ENCODE results near the gene MEG3. TPM values are rescaled to one million over a fixed set of nuclear protein-coding genes. Genes with fewer than 3 reads are reported as not detected.

The MEG3 gene
- polyA plus RNA-seq, 1 donor = 218 TPM

GRCh38 chr14:100864960-100865681, 39.2 kb downstream of the MEG3 start:
- no peak for DNase-seq

GRCh38 chr14:100865682-100866591, 40.0 kb downstream of the MEG3 start:
- no peak for DNase-seq

DNA sequence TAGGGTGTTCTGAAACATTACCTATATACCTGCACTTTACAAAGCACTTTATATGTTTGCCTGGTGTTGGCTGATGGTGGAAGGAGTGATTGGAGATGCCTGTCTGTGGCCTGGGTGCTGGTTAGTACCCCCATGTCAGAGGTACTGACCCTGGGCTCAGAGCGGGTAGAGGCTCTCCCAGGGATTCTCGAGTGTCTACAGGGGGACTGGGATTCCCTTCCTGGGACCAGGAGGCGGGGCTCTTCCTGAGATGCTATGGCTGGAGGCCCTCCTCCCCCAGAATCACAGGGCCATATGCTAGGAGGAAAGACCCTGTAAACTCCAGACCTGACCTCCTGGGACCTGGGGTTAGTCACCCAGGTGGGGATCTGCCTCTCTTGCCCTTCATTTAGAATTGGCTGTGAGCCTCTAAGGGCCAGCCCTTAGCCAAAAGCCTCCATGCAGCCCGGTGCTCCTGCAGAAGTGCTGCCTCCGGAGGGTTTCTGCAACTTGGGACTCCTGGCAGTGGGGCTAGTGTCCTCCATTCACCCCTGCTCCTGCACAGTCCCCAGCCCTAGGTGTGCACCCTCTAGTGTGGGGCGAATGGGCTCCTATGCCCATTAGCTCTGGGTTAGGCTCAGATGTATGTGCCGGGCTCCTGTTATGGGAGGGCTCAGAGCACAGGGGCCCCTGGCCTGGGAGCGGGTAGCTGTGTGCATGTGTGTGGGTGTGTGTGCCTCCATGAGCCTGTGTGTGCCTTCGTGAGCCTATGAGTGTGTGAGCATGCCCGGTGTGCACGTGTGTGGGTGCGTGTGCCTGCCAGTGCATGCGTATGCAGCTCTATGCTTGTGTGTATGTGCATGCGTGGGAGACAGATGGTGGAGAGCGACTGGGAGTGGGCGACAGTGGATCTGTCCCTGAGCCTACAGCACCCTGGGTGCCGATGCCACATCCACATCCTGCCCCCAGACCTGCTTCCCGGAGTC, 41.0 kb downstream of the MEG3 start:
- DNase-seq = no peak

DNA sequence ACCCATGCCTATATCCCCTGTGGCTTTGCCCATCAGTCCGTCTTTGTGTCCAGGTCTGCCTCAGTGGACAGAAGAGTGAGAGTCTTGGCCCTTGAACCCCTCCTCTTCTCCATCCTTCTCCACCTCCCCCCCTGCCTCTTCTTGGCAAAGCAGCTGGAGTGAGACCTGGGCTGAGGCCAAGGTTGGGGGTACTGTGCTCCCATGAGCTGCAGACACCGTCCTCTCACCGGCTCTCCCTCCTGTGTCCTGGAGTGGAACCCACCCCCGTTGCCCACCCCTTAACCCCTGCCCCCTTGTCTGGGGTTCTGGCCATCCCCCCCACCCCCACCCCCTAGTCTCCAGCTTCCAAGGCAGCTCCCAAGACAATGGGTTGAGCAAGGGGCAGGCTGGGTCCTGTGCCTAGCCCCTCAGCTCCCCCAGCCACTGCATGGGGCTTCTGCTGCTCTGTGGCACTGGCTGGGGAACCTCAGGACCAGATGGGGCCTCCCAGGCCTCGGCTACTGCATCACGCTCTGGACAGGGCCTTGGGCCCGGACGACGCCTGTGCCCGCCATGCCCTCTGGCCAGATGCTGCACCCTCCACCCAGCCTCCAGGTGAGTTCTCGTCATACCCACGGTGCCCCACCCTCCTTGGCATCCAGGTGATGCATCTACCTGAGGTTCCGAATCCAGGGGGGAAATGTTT, 41.9 kb downstream of the MEG3 start:
- DNase-seq = no peak

GRCh38 chr14:100868621-100869370, 42.9 kb downstream of the MEG3 start:
- DNase-seq = no peak

DNA sequence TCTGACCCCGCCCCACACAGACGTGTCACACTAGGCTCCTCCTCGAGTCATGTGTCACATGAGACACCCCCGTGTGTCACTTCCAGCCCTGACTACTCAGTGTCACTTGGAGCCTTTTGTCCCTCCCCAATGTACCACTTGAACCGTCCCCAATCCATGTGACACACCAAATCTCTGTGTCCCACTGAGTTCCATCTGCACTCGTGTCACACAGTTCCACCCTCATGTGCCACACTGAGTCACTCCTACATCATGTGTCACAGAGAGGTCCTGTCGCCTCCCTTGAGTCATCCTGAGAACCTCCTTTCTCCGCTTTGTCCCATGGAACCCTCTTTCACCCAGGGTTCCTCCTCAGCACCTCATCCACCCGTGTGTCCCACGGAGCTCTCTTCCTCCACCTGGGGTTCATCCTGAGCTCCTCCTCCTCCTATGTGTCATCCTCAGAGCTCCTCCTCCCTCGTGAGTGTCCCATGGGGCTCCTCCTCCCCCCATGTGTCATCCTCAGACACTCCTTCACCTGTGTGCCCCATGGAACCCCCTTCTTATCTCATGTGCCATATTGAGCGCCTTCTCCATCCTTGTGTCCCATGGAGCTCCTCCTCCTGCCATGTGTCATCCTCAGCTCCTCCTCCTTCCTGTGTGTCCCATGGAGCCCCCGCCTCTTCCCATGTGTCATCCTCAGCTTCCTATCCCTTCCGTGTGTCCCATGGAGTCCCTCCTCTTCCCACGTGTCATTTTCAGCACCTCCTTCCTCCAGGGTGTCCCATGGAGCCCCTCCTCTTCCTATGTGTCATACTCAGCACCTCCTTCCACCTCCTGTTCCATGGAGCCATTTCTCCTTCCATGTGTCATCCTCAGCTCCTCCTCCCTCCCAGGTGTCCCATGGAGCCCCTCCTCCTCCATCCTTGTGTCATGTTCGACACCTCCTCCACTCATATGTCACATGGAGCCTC, 45.6 kb downstream of the MEG3 start:
- no peak for DNase-seq

GRCh38 chr14:100872259-100873095, 46.6 kb downstream of the MEG3 start:
- DNase-seq = no peak

DNA sequence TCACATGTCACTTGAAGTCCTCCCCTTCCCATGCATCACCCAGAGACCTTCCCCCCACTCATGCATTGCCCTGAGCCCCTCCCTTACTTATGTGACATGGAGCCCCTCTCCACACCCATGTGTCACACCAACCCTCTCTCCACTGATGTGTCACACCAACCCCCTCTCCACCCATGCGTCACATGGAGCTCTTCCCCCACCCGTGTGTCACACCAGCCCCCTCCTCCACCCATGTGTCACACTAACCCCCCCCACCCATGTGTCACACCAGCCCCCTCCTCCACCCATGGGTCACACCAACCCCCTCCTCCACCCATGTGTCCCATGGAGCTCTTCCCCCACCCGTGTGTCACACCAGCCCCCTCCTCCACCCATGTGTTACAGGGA, 47.2 kb downstream of the MEG3 start:
- no peak for DNase-seq

DNA sequence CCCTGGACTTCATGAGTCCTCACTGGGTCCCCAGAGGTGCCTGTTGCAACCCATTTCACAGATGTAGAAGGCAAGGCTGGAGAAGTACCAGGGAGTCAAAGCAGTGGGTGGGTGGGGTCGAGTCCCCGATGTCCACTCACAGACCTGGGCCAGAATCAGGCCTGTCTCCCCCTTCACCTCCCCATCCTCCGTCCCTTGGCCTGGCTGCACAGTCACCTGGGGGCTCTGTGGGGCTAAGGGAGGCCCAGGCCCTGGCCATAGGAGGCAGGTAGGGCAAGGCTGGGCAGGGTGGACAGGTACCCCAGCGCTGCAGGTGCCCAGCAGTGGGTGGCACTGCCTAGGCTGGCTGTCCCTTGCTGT, 48.1 kb downstream of the MEG3 start:
- DNase-seq = no peak

DNA sequence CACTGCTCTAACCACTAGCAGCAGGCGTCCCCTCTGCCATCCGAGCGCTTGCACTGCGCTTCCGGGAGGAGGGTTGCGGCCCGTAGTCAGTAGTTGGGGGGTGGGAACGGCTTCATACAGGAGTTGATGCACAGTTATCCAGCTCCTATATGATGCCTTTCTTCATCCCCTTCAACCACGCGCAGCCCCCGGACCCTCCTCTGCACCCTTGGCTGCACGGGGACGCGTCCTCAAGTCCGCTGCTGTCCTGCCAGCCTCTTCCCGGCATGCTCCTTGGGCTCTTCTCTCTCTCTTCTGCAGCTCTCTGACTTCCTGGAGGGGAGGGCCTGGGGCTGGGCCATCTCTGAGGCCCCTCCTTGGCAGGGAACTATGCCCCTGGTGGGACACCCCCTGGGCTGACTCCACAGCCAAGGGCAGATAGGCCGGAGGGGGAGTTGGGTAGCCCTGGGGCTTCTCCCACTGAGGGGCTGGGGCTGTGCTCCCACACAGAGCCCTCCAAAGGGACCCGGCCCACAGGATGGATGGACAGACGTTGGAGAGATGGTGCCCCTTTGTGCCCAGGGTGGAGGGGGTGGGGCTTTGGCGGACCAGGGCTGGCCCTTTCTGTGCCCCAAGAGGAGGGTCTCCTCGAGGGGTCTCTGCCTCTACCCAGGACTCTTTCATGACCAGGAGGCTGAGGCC, 48.6 kb downstream of the MEG3 start:
- no peak for DNase-seq

GRCh38 chr14:100875126-100875525, 49.2 kb downstream of the MEG3 start:
- no peak for DNase-seq

GRCh38 chr14:100875861-100876590, 50.1 kb downstream of the MEG3 start:
- DNase-seq = no peak

- DNase-seq = no peak
Observed at GRCh38 chr14:100878271-100879146, 52.6 kb downstream of the MEG3 start.

DNA sequence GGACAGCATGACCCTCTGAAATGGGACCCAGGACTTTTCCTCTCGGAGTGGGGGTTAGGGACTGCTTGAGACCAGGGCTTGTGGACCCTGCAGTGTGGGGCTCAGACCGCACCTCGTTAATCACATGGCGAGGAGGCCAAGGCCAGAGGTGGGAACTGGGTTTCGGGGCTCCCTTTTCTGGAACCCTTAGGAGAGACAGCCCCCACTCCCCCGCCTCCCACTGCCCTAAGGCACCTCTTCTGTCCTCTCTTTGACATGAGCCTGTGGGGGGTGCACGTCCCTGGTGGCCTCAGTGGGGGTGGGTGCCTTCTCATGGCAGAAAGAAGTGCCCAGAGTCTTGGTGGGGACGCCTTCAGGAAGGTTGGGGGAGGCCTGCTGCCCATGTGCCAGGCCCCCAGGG, 53.3 kb downstream of the MEG3 start:
- no peak for DNase-seq

DNA sequence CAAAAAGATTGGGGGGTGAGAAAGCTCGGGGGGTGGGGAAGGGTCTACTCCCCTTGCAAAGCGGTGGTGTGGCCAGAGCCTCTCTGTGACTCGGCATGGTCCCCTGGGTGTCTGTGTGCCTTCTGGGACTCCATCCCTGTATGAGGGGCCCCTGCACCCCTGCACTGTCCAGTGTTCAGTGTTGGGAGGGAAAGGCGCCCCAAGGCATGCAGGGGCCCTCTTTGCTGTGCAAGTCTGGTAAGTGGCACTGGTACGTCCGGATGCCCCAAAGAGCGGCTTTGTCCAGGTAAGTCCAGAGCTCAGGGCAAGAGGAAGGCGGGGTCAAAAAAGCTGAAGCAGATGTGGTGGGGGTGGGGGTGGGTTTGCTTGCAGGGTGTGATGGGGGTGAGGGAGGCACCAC, 53.9 kb downstream of the MEG3 start:
- no peak for DNase-seq

All from left kidney (tissue), 2 donors.